K562 (cell line): ENCODE measurements around the gene C5orf52. TPM values are rescaled to one million over a fixed set of nuclear protein-coding genes. Genes with fewer than 3 reads are reported as not detected.

Experiments used
- ATAC-seq: fragments of 200-7000 bp; cut with Tn5 transposase; 3 replicates; pipeline ENCODE4 v1.9.1; 2020; ENCODE audit warnings: moderate library complexity
- BruUV-seq: library from RNA; stranded (reverse); fragments of 400-500 nt; replicated peaks from 2 replicates; lab custom pipeline; 2021; lab: Mats Ljungman, UMichigan
- CTCF ChIA-PET: fragments of 300-600 bp; formaldehyde crosslinking; extraction: SDS; loops from one replicate; lab custom pipeline; 2021; ENCODE audit warnings: low intra/inter-chr PET ratio; lab: Yijun Ruan, JAX
- POLR2A ChIA-PET: fragments of 300-600, 350-650 bp; sonication (Branson Sonifier 250); formaldehyde crosslinking; extraction: SDS; loops from one replicate; lab custom pipeline; 2021; ENCODE audit warnings: antibody characterized with exemption, inconsistent platforms; lab: Yijun Ruan, JAX
- DNase-seq, 4 experiments: peaks; one replicate each; pipeline versions ENCODE4 v3.0.0 to v3.0.0-alpha.2; 2011 to 2018; ENCODE audit warnings: low spot score in 3 of 4, mixed read lengths in 3 of 4; ENCODE audit errors: extremely low read depth in 1 of 4
- FAIRE-seq: peaks from 2 replicates; lab custom pipeline; 2011; peaks lifted over from hg19 to GRCh38; lab: Jason Lieb, UNC
- H2AFZ ChIP-seq: 2 replicates; pipeline ENCODE4 v1.6.0; 2011; ENCODE audit warnings: low read depth, low read length, control low read depth, inconsistent platforms
- H3K27ac ChIP-seq: fragments of 200-600 bp; 3 replicates; pipeline ENCODE4 v1.8.0; 2011; ENCODE audit warnings: low read depth, mild to moderate bottlenecking, control low read depth, inconsistent platforms, low read length, moderate library complexity, mixed read lengths; ENCODE audit errors: extremely low read depth
- H3K27me3 ChIP-seq, 2 experiments: fragments of 300-600 bp in 1 of 2; 2 replicates in 1 of 2; 3 replicates in 1 of 2; pipeline versions ENCODE4 v1.6.0 to v1.8.0; 2011; ENCODE audit warnings: inconsistent platforms in 2 of 2, low read length in 2 of 2, mild to moderate bottlenecking in 1 of 2, mixed read lengths in 1 of 2, moderate library complexity in 1 of 2; ENCODE audit not compliant: control insufficient read depth in 2 of 2, insufficient read depth in 2 of 2
- H3K36me3 ChIP-seq: fragments of 300-600 bp; 3 replicates; pipeline ENCODE4 v1.8.0; 2011; ENCODE audit warnings: mild to moderate bottlenecking, low read length, inconsistent platforms; ENCODE audit not compliant: control insufficient read depth, insufficient read depth
- H3K4me1 ChIP-seq, 2 experiments: fragments of 200-600 bp in 1 of 2; replicated peaks in 1 of 2; 2 replicates in 1 of 2; 3 replicates in 1 of 2; pipeline versions ENCODE4 v1.5.1 to v1.8.0; 2011; ENCODE audit warnings: inconsistent platforms in 2 of 2, low read length in 2 of 2, mild to moderate bottlenecking in 1 of 2, mixed read lengths in 1 of 2, moderate library complexity in 1 of 2; ENCODE audit not compliant: control insufficient read depth in 2 of 2, insufficient read depth in 2 of 2
- H3K4me2 ChIP-seq: 2 replicates; pipeline ENCODE4 v1.6.1; 2011; ENCODE audit warnings: low read length, control low read depth, inconsistent platforms, mixed read lengths; ENCODE audit not compliant: insufficient read depth
- H3K4me3 ChIP-seq: fragments of 200-600 bp; sonication (generic), shearing (Covaris generic); 2 replicates; pipeline ENCODE4 v1.5.1; 2016; ENCODE audit warnings: control low read depth, inconsistent platforms
- H3K79me2 ChIP-seq: fragments of 200-600 bp; 3 replicates; pipeline ENCODE4 v1.8.0; 2011; ENCODE audit warnings: low read length, inconsistent platforms; ENCODE audit not compliant: control insufficient read depth, insufficient read depth
- H3K9ac ChIP-seq, 2 experiments: 2 replicates each; pipeline versions ENCODE4 v1.6.0 to v1.6.1; 2011; ENCODE audit warnings: low read depth in 2 of 2, low read length in 2 of 2, control low read depth in 1 of 2, inconsistent platforms in 1 of 2, mild to moderate bottlenecking in 1 of 2, mixed read lengths in 1 of 2; ENCODE audit not compliant: insufficient read depth in 1 of 2
- H3K9me1 ChIP-seq: one replicate; pipeline ENCODE4 v1.6.0; 2011; ENCODE audit warnings: inconsistent platforms, mild to moderate bottlenecking, low read length, moderate library complexity; ENCODE audit not compliant: control insufficient read depth, insufficient read depth
- H3K9me3 ChIP-seq: replicated peaks from 2 replicates; pipeline ENCODE4 v1.5.1; 2011; ENCODE audit warnings: low read depth, low read length, inconsistent platforms; ENCODE audit not compliant: control insufficient read depth, insufficient read depth
- H4K20me1 ChIP-seq: replicated peaks from 2 replicates; pipeline ENCODE4 v1.6.1; 2011; ENCODE audit warnings: low read length, inconsistent platforms, mixed read lengths; ENCODE audit not compliant: control insufficient read depth, insufficient read depth
- MAZ ChIP-seq, 2 experiments: fragments of 450-650 bp in 1 of 2; sonication (generic) in 1 of 2; formaldehyde crosslinking; IDR thresholded peaks in 1 of 2; conservative IDR thresholded peaks in 1 of 2; 2 replicates each; pipeline versions ENCODE4 v1.4.0 to v1.5.0; 2020; ENCODE audit warnings: mild to moderate bottlenecking in 1 of 2, missing genetic modification reagents in 1 of 2
- MGA ChIP-seq: fragments of 450-650 bp; IDR thresholded peaks from 2 replicates; pipeline ENCODE4 v1.6.1; 2016; ENCODE audit warnings: mild to moderate bottlenecking, moderate library complexity
- USF1 ChIP-seq: sonication (generic); formaldehyde crosslinking; IDR thresholded peaks from 2 replicates; pipeline ENCODE4 v1.9.0; 2022; ENCODE audit warnings: mild to moderate bottlenecking, missing genetic modification reagents
- WGBS: fragments of 100-300 bp; shearing (Covaris generic); methylation state at CpG from one replicate; pipeline ENCODE4 v1.1.6; 2016; ENCODE audit warnings: low coverage, mixed read lengths; ENCODE audit not compliant: insufficient coverage; ENCODE audit errors: missing lambda C conversion rate; 5-methylcytosine and 5-hydroxymethylcytosine counted together
- in situ Hi-C: fragments of 300-500 bp; cut with MboI; formaldehyde crosslinking; loops from 4 replicates; pipeline ENCODE4 v1.15.0; 2018; ENCODE audit warnings: inconsistent platforms, mixed read lengths
- intact Hi-C: fragments of 100-400 bp; cut with micrococcal nuclease; formaldehyde crosslinking; loops from 2 replicates; pipeline ENCODE4 v1.14.2; 2022
- polyA plus RNA-seq, 8 experiments: library from polyadenylated mRNA; depleted of rRNA in 4 of 8; stranded (reverse) in 5 of 8; unstranded in 3 of 8; fragments of >200 nt; fragmentation: Nextera tagmentation in 2 of 8; fragmentation: Illumina TruSeq in 1 of 8; extraction: Ambion mirVana in 2 of 8; extraction: Trizol in 1 of 8; gene quantifications; 2 replicates each; pipeline versions ENCODE4 v1.2.1 to v1.2.3, GENCODE V29; 2011 to 2014; ENCODE audit warnings: inconsistent platforms in 1 of 8, missing spikeins in 1 of 8
- total RNA-seq, 7 experiments: library from RNA; depleted of rRNA in 6 of 7; stranded (reverse); fragments of >200 nt in 6 of 7; fragmentation: Illumina TruSeq in 2 of 7; extraction: Trizol in 2 of 7; gene quantifications; 2 replicates each; pipeline versions ENCODE4 v1.2.1 to v1.2.3, GENCODE V29; 2011 to 2021; ENCODE audit warnings: low replicate concordance in 1 of 7

Gene C5orf52
- total and polyA plus RNA-seq, 9 of the 15 experiments (the other 6 are each of a cell fraction or from before 2014, with no cell fraction given) = not detected

- BruUV-seq = no TSS peak
- no peaks in the 10 kb centered on the region for H3K79me2 ChIP-seq
- DNase-seq (no peak), FAIRE-seq (no peak)
- H3K4me1 ChIP-seq = peaks cover 0 to 10% of the 10 kb centered on the region in 2 experiments; a peak in 1 of 5 replicates
- no peaks in the 10 kb centered on the region for H3K36me3 ChIP-seq
- H3K9me3 ChIP-seq = no peaks in the 10 kb centered on the region; the same call in 1 of the 2 replicates
- CTCF ChIA-PET = interaction anchor here (0.8 to 3.7 kb wide), 2 partner anchors 72 to 75 kb away, joined by 5 to 32 read pairs; partner anchors contain the start of gene LSM11
- no peak for TF ChIP-seq MGA
- no peak for TF ChIP-seq MAZ (CRISPR knock-in tag; conservative IDR thresholded peaks at IDR 0.05 in 1 of 2, IDR thresholded peaks at IDR 0.05 in 1 of 2)
- TF ChIP-seq USF1 (CRISPR knock-in tag) = no peak
- TF ChIP-seq, all 486 proteins: peak for 0
- H3K4me2 ChIP-seq = no peak overlapping the region
- POLR2A ChIA-PET = interaction anchor here (0.8 kb wide), 1 partner anchor 11 kb away, joined by 3 read pairs; no protein-coding TSS in a partner anchor
- no peak overlapping the region for H3K9ac ChIP-seq
- no peaks in the 10 kb centered on the region for H3K9me1 ChIP-seq
- H3K4me3 ChIP-seq = no peak overlapping the region
- H4K20me1 ChIP-seq = no peaks in the 10 kb centered on the region
- ATAC-seq = no peak
- in situ Hi-C loops (no loop called here), intact Hi-C loops (no loop called here)
- H3K27ac ChIP-seq = no peak overlapping the region
- WGBS = 0% methylated on average over 1 of the region's 1 CpG
- peaks cover 0 to 25% of the 10 kb centered on the region in 2 experiments; a peak in 2 of 5 replicates for H3K27me3 ChIP-seq
- H2AFZ ChIP-seq = no peak overlapping the region
Measured at GRCh38 chr5:157668356-157668755, 3.0 kb upstream of the C5orf52 start.
